ENCODE results near the gene SLIT1. TPM values are rescaled to one million over a fixed set of nuclear protein-coding genes. Genes with fewer than 3 reads are reported as not detected.

The SLIT1 gene
- total RNA-seq, 1 donor from 2014 or later: 0.12 TPM

DNA sequence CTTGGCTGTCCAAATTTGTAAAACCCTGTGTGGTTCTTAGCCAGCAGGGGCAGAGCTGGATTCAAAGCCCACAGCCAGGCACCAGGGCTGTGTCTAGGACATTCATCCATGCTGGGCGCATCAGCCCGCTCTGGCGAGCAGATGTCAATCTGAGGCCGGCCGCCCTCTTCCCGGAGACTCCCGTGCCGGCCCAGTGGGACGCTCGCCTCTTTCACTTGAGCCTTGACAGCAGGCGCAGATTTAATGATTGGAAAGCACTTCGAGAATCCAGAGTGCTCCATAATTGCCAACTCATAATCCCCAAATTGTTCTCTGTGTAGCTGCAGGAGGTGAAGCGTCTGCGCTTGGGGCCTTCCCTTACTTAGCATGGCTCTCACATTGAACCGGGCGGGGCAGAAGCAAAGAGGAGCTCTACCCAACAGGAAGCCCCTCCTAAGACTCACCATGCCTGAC, 36.7 kb downstream of the SLIT1 start:
- H3K4me3 ChIP-seq (ENCODE audit: low read depth, low read length): no peak overlapping the region
- TF ChIP-seq, protein P1, sequence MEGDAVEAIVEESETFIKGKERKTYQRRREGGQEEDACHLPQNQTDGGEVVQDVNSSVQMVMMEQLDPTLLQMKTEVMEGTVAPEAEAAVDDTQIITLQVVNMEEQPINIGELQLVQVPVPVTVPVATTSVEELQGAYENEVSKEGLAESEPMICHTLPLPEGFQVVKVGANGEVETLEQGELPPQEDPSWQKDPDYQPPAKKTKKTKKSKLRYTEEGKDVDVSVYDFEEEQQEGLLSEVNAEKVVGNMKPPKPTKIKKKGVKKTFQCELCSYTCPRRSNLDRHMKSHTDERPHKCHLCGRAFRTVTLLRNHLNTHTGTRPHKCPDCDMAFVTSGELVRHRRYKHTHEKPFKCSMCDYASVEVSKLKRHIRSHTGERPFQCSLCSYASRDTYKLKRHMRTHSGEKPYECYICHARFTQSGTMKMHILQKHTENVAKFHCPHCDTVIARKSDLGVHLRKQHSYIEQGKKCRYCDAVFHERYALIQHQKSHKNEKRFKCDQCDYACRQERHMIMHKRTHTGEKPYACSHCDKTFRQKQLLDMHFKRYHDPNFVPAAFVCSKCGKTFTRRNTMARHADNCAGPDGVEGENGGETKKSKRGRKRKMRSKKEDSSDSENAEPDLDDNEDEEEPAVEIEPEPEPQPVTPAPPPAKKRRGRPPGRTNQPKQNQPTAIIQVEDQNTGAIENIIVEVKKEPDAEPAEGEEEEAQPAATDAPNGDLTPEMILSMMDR (conservative IDR thresholded peaks at IDR 0.05; ENCODE audit: low read depth, low read length): no peak
- no peak for DNase-seq (ENCODE audit: low read depth)

DNA sequence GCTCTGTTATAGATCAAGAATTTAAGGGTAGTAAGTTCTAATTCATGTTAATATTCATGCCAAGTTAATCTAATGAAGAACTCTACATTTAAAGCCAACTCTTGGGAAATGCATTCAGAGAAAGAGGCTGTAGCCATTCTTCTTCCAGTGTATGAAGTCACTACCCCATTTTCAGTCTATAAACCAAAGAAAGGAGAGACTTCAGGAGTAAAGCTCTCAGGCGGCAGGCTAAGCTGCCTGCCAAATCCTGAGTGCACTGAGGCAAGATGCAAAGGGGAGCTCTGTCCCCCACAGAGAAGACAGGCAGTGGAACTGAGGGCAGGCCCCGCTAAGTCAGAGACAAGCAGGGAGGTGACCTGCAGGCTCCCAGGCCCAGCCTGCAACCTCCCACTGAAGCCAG, 41.5 kb downstream of the SLIT1 start:
- DNase-seq (ENCODE audit: low read depth): no peak
- TF ChIP-seq, protein P1 (conservative IDR thresholded peaks at IDR 0.05; ENCODE audit: low read depth, low read length): no peak
- no peak overlapping the region for H3K4me3 ChIP-seq (ENCODE audit: low read depth, low read length)

DNA sequence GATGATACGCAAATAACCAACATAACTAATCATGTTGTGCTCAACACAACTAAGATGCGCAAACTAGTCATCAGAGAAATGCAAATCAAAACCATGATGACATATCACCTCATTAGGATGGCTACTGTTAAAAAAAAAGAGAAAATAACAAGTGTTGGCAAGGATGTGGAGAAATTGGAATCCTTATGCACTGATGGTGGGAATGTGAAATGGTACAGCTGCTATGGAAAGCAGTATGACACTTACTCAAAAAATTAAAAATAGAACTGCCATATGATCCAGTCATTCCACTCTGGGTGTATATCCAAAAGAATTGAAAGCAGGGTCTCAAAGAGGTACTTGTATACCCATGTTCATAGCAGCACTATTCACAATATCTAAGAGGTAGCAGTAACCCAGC, 42.9 kb downstream of the SLIT1 start:
- no peak for DNase-seq (ENCODE audit: low read depth)
- TF ChIP-seq, protein P1 (conservative IDR thresholded peaks at IDR 0.05; ENCODE audit: low read depth, low read length): no peak
- H3K4me3 ChIP-seq (ENCODE audit: low read depth, low read length): no peak overlapping the region

DNA sequence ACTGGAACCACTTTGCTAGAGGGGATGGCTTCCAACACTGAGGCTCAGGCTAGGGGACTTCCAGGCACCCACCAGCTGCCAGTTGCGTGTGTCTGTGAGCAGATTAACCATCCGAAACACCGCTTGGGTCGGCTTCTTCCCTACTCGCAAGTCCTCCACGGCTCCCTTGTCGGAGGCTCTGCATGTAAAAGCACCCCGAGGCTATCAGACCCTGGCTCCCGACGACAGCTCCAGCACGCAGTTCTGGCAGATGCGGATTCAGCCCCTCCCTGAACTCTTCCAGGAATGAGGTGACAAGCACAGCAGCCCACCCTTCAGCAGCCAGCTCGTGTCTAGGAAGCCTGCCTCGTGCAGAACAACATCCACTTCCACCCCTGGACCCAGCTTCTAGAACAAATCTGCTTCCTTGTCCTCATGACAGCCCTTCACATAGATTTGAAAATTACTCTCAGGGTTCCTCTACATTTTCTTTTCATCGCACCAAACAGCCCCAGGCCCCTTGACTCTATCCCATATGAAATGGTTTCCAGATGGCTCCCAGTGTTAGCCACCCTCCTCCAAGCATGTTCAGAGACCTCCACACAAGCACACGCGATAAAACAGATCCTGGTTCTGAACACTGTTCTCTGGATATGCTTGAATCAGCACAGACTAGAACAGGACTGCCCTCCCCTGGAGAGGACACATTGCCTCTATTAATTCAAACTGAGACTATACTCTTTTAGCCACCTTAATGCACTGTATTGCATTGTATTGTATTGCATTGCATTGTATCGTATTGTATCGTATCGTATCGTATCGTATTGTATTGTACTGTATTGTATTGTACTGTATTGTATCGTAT, 44.6 kb downstream of the SLIT1 start:
- TF ChIP-seq, protein P1 (conservative IDR thresholded peaks at IDR 0.05; ENCODE audit: low read depth, low read length): no peak
- H3K4me3 ChIP-seq (ENCODE audit: low read depth, low read length): no peak overlapping the region
- DNase-seq (ENCODE audit: low read depth): no peak

DNA sequence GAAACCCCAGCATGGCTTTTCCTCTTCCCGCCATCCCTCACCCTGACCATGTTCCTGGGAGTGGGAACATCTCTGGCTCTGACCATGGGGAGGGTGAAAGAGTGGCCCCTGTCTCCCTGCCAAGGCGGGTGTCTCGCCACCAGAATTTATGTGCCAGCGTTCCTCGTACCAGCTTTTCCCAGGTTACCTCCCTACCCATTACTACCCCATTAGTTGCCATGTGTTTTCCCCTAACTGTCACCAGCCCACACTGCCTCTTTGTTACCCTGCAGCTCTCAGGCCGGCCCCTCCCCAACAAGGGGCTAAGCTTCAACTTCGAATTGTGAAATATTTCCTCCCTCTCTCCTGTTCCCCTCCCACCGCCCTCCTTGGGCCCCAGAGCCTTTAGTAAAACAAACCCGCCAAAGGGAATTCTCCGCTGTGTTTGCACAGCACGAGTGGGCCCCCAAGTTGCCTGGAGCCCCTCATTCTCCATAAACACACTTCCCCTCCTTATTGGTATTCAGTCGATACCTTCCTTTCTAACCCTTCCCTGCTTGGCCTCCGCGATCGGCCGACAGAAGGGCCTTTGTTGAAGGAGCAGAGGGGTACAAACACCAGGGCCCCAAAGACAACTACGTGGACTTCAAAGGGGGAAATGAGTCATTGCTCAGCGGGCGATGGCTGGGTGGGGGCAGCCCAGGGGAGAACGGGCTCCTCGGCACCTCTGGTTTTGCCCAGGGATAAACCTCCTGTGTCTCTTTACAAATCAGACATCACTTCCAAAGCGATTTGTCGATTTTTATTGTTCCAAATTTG, 45.5 kb downstream of the SLIT1 start:
- DNase-seq (ENCODE audit: low read depth): no peak
- TF ChIP-seq, protein P1 (conservative IDR thresholded peaks at IDR 0.05; ENCODE audit: low read depth, low read length): no peak
- no peak overlapping the region for H3K4me3 ChIP-seq (ENCODE audit: low read depth, low read length)

DNA sequence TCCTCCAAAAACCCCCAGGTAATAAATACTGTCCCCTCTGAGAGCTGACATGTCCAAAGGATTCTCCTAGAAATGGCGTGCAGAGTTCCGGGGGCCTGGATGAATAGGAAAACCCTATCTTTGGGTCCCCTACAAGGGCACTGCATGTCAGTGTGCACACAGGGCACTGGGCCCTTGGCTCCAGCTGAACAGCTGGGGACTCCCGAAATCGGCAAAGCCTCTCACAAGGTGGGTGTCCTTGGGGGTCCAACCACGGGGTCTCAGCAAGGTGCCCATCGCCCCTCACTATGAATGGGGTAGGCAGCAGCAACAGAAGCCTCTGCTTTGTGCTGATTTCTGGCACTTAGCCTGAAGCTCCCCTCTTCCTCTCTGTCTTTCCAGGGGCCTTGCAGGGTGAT, 46.1 kb downstream of the SLIT1 start:
- H3K4me3 ChIP-seq (ENCODE audit: low read depth, low read length): no peak overlapping the region
- no peak for DNase-seq (ENCODE audit: low read depth)
- TF ChIP-seq, protein P1 (conservative IDR thresholded peaks at IDR 0.05; ENCODE audit: low read depth, low read length): no peak
